OCI-LY1 (cell line): ENCODE data around the gene SEMA3G.

ENCODE experiments used
- H2AFZ ChIP-seq: fragments of 200-600 bp; sonication (generic), shearing (Covaris generic); 2 replicates; pipeline ENCODE4 v1.6.0; 2014; ENCODE audit warnings: antibody characterized with exemption, mild to moderate bottlenecking, low read length
- H3F3A ChIP-seq: fragments of 200-600 bp; sonication (generic), shearing (Covaris generic); 2 replicates; pipeline ENCODE4 v1.6.0; 2014; ENCODE audit warnings: mild to moderate bottlenecking, antibody characterized with exemption, low read length, moderate library complexity; ENCODE audit not compliant: insufficient read depth
- H3K27ac ChIP-seq: fragments of 200-600 bp; sonication (generic); 2 replicates; pipeline ENCODE4 v1.5.1; 2014; ENCODE audit warnings: low read length, mixed run types, mild to moderate bottlenecking, low read depth; ENCODE audit not compliant: poor library complexity, severe bottlenecking
- H3K27me3 ChIP-seq: fragments of 200-600 bp; sonication (generic); 2 replicates; pipeline ENCODE4 v1.6.0; 2014; ENCODE audit warnings: antibody characterized with exemption, mild to moderate bottlenecking, low read length, moderate library complexity; ENCODE audit not compliant: insufficient read depth
- H3K36me3 ChIP-seq: fragments of 200-600 bp; sonication (generic); 2 replicates; pipeline ENCODE4 v1.6.1; 2014; ENCODE audit warnings: mild to moderate bottlenecking, antibody characterized with exemption, low read length, moderate library complexity, mixed read lengths; ENCODE audit not compliant: insufficient read depth
- H3K4me1 ChIP-seq: fragments of 200-600 bp; sonication (generic); 2 replicates; pipeline ENCODE4 v1.5.1; 2014; ENCODE audit warnings: mild to moderate bottlenecking, low read length, moderate library complexity; ENCODE audit not compliant: insufficient read depth, severe bottlenecking
- H3K4me2 ChIP-seq: fragments of 200-600 bp; sonication (generic), shearing (Covaris generic); 2 replicates; pipeline ENCODE4 v1.6.1; 2014; ENCODE audit warnings: low read length
- H3K4me3 ChIP-seq: fragments of 200-600 bp; sonication (generic); 2 replicates; pipeline ENCODE4 v1.5.1; 2014; ENCODE audit warnings: low read length, low read depth, mild to moderate bottlenecking, mixed read lengths; ENCODE audit not compliant: poor library complexity, severe bottlenecking
- H3K79me2 ChIP-seq: fragments of 200-600 bp; shearing (Covaris generic); 2 replicates; pipeline ENCODE4 v1.6.1; 2016; ENCODE audit warnings: mixed run types, low read length, mixed read lengths; ENCODE audit not compliant: insufficient read depth
- H3K9ac ChIP-seq: fragments of 200-600 bp; sonication (generic), shearing (Covaris generic); 2 replicates; pipeline ENCODE4 v1.6.1; 2014; ENCODE audit warnings: mild to moderate bottlenecking, low read length, mixed read lengths
- H3K9me2 ChIP-seq: fragments of 200-600 bp; sonication (generic), shearing (Covaris generic); 2 replicates; pipeline ENCODE4 v1.6.1; 2014; ENCODE audit warnings: low read depth, mild to moderate bottlenecking, low read length, mixed read lengths
- H3K9me3 ChIP-seq: fragments of 200-600 bp; shearing (Covaris generic); 2 replicates; pipeline ENCODE4 v1.6.1; 2014; ENCODE audit warnings: low read length, mixed read lengths
- H4K20me1 ChIP-seq: fragments of 200-600 bp; sonication (generic), shearing (Covaris generic); 2 replicates; pipeline ENCODE4 v1.6.0; 2016; ENCODE audit warnings: mild to moderate bottlenecking, low read length; ENCODE audit not compliant: insufficient read depth
- EZH2 ChIP-seq: fragments of 200-600 bp; sonication (generic), shearing (Covaris generic); IDR thresholded peaks from 2 replicates; pipeline ENCODE4 v1.8.0; 2017; ENCODE audit warnings: borderline replicate concordance, mixed run types, mild to moderate bottlenecking, antibody characterized with exemption, low read length, moderate library complexity, mixed read lengths
- TF ChIP-seq, protein P1 (sequence below): fragments of 200-600 bp; sonication (generic), shearing (Covaris generic); IDR thresholded peaks from 2 replicates; pipeline ENCODE4 v1.5.1; 2017; ENCODE audit warnings: mild to moderate bottlenecking, antibody characterized with exemption, low read length, moderate library complexity, mixed read lengths

Gene SEMA3G

DNA sequence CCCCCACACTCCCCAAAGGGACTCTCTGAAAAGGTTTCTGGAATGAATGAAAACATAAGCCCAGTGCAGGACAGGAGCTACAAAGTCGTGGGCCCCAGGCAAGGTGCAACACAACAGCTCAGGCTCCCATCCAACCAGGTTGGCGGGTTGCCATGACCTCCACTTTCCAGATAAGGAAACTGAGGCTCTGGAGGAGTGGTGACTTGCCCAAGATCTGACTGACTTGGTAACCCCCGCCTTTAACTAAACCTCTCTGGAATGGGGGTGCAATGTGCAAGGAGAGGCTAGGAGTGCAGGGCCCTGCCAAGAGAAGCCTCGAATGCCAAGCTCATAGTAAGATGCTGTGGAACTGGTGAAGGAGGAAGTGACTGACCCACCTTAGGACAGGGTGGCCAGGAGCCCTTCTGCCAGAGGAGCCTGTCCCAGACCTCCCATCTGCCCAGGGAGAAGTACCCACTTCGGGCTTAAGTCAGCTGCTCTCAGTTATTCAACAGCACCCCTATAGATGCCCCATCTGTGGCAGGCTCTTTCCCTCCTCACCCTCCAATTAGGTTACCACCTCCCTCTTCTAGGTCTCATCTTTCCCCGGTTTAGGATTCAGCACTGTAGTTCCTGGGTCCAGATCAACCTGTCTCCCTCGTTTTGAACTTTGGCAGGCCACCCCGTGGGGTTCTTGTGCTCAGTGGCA lies 9.5 kb upstream of the SEMA3G start:
- peak overlapping the region; percentile 85 for H3K9ac ChIP-seq
- peaks cover 25% of the 10 kb centered on the region for H3K4me1 ChIP-seq
- TF ChIP-seq, protein P1, sequence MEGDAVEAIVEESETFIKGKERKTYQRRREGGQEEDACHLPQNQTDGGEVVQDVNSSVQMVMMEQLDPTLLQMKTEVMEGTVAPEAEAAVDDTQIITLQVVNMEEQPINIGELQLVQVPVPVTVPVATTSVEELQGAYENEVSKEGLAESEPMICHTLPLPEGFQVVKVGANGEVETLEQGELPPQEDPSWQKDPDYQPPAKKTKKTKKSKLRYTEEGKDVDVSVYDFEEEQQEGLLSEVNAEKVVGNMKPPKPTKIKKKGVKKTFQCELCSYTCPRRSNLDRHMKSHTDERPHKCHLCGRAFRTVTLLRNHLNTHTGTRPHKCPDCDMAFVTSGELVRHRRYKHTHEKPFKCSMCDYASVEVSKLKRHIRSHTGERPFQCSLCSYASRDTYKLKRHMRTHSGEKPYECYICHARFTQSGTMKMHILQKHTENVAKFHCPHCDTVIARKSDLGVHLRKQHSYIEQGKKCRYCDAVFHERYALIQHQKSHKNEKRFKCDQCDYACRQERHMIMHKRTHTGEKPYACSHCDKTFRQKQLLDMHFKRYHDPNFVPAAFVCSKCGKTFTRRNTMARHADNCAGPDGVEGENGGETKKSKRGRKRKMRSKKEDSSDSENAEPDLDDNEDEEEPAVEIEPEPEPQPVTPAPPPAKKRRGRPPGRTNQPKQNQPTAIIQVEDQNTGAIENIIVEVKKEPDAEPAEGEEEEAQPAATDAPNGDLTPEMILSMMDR, result no peak
- TF ChIP-seq EZH2, result no peak
- H3K4me3 ChIP-seq, result peak overlapping the region; percentile 90
- H3K9me3 ChIP-seq, result no peaks in the 10 kb centered on the region
- peak overlapping the region; percentile 93 for H3K4me2 ChIP-seq
- no peaks in the 10 kb centered on the region for H3K27me3 ChIP-seq
- H4K20me1 ChIP-seq, result no peaks in the 10 kb centered on the region
- peak overlapping the region; percentile 13 for H3K27ac ChIP-seq
- H3K36me3 ChIP-seq, result peaks cover 24% of the 10 kb centered on the region
- H2AFZ ChIP-seq, result no peak overlapping the region
- H3K79me2 ChIP-seq, result 0 out of 2 replicates have a peak, but pooled peaks cover 4% of the 10 kb centered on the region
- no peaks in the 10 kb centered on the region for H3K9me2 ChIP-seq
- no peaks in the 10 kb centered on the region for H3F3A ChIP-seq

DNA sequence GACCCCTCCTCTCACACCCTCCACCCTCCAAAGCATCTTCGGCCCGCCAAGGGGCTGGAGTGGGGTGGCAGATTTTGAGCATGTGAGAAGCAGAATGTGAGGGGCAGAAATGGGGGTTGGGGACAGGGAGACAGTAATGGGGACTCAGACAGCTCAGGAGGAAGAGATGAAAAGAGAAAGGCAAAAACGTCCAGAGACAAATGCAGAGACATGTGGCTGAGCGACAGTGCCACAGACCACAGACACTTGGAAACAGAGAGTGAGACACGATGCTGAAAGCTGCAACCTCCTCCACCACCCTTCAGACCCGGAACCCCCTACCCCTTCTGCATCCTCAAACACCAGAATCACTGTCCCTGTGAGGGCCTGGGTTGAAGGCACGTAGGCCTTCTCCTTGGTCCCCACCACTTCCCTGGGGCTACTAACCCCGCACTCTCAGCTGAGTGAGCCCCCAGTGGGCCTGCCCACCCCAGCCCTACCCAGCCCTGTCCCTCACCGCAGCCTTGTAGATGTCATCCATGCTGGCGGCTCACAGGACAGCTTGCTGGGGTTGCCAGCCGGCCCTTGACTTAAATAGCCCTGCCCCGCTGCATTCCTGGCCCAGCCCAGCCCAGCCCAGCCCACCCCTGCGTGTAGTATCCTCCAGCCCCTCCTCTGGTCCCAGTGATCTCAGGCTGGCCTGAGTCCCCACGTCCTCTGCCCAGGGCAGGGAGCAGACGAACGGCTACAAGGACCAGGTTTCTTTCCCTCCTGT lies 8.8 kb upstream of the SEMA3G start, which contains the start of gene TNNC1:
Gene TNNC1, minus strand, starts transcription at position 546 of the 754 bp plus-strand sequence. Its CDS starts 26 bp downstream, at position 520.
- Histone ChIP-seq H3K9ac (peak within 1 kb of the TSS; percentile 85), H3K4me3 (peak within 1 kb of the TSS; percentile 90), H4K20me1 (no peaks in the 10 kb centered on the region), H3K27ac (peak within 1 kb of the TSS; percentile 13), H3K79me2 (0 out of 2 replicates have a peak, but pooled peaks cover 4% of the 10 kb centered on the region), H3K27me3 (no peaks in the 10 kb centered on the region), H3K9me2 (no peaks in the 10 kb centered on the region), H3K4me1 (peaks cover 25% of the 10 kb centered on the region), H3K9me3 (no peaks in the 10 kb centered on the region), H3K4me2 (peak within 1 kb of the TSS; percentile 93), H3F3A (no peaks in the 10 kb centered on the region), H3K36me3 (peaks cover 17% of the 10 kb centered on the region), H2AFZ (no peak within 1 kb of the TSS)
- TF ChIP-seq, protein P1, result no peak
- TF ChIP-seq EZH2, result no peak

DNA sequence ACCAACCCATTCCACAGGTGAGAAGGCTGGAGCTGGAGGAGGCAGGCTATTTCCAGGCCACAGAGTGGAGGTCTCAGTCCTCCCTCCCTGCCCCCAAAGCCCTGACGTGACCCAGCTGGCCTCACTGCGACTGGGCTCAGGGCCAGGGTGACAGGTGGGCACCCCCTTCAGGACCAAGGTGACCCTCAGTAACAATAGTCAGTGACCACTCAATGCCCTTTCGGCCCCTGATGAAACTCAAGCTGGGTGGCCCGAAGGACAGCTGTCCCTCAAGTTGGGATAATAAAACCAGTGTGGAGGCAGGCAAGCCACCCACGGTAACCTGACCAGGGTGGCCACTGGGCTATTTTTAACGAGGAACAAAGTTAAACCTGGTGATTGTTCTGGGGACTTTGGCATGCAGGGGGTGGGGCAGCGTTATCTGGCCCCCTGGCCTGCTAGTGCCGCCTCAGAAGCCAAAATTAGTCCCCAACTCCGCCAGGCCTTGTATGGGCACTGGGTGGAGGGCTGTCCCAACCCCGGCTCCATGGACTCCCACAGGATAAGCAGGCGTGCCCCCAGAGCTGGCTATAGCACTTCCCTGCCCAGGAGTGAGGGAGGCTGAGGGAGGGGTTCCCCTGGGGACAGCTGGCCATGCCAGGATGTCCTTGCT lies 7.8 kb upstream of the SEMA3G start:
- Histone ChIP-seq H3K4me2 (no peak overlapping the region), H3K4me3 (no peak overlapping the region), H3K4me1 (peaks cover 25% of the 10 kb centered on the region), H2AFZ (no peak overlapping the region), H3K36me3 (peaks cover 7% of the 10 kb centered on the region; the same call in 1 of the 2 replicates), H4K20me1 (no peaks in the 10 kb centered on the region), H3K27ac (no peak overlapping the region), H3K9me3 (no peaks in the 10 kb centered on the region), H3K9ac (no peak overlapping the region), H3K27me3 (no peaks in the 10 kb centered on the region), H3K9me2 (no peaks in the 10 kb centered on the region), H3F3A (no peaks in the 10 kb centered on the region), H3K79me2 (0 out of 2 replicates have a peak, but pooled peaks cover 4% of the 10 kb centered on the region)
- no peak for TF ChIP-seq EZH2
- TF ChIP-seq, protein P1, result no peak
